ENCODE results near the gene UTP25.

- TF ChIP-seq GATA2 (IDR thresholded peaks at IDR 0.05; ENCODE audit: low read depth, low read length) (no peak), GATA3 (IDR thresholded peaks at IDR 0.05; ENCODE audit: low read depth, low read length) (no peak)
Observed at GRCh38 chr1:209882286-209882685, 54.5 kb downstream of the UTP25 start.

Measured in SH-SY5Y (cell line).